NK-92 (cell line): ENCODE results near the gene PREX1.

Experiments
- DNase-seq: peaks from one replicate; lab custom pipeline; 2025; ENCODE audit not compliant: unreplicated experiment; lab: John Stamatoyannopoulos, UW

The PREX1 gene

GRCh38 chr20:48797275-48797825 is 30.4 kb downstream of the PREX1 start:
- no peak for DNase-seq

GRCh38 chr20:48795732-48796131 is 32.1 kb downstream of the PREX1 start:
- no peak for DNase-seq

- no peak for DNase-seq
Measured at GRCh38 chr20:48794816-48795457, 32.9 kb downstream of the PREX1 start.

GRCh38 chr20:48794360-48794759 is 33.4 kb downstream of the PREX1 start:
- DNase-seq = no peak

- DNase-seq = no peak
Measured at GRCh38 chr20:48793776-48794175, 34.0 kb downstream of the PREX1 start.

GRCh38 chr20:48791666-48792071 is 36.1 kb downstream of the PREX1 start:
- DNase-seq = no peak

GRCh38 chr20:48791014-48791413 is 36.8 kb downstream of the PREX1 start:
- DNase-seq = no peak

GRCh38 chr20:48790473-48791003 is 37.3 kb downstream of the PREX1 start:
- no peak for DNase-seq

GRCh38 chr20:48789781-48790472 is 37.9 kb downstream of the PREX1 start:
- no peak for DNase-seq

GRCh38 chr20:48789185-48789668 is 38.6 kb downstream of the PREX1 start:
- DNase-seq = no peak

GRCh38 chr20:48788486-48789072 is 39.2 kb downstream of the PREX1 start:
- DNase-seq = no peak

GRCh38 chr20:48787861-48788375 is 39.9 kb downstream of the PREX1 start:
- no peak for DNase-seq

GRCh38 chr20:48786951-48787705 is 40.7 kb downstream of the PREX1 start:
- no peak for DNase-seq

GRCh38 chr20:48785801-48786200 is 42.0 kb downstream of the PREX1 start:
- DNase-seq = no peak

- DNase-seq = no peak
Measured at GRCh38 chr20:48785256-48785655, 42.5 kb downstream of the PREX1 start.

GRCh38 chr20:48784273-48784641 is 43.5 kb downstream of the PREX1 start:
- DNase-seq = no peak

GRCh38 chr20:48783533-48784272 is 44.1 kb downstream of the PREX1 start:
- DNase-seq = no peak

GRCh38 chr20:48782901-48783308 is 44.9 kb downstream of the PREX1 start:
- DNase-seq = no peak

GRCh38 chr20:48782053-48782452 is 45.7 kb downstream of the PREX1 start:
- DNase-seq = no peak

- DNase-seq = no peak
Measured at GRCh38 chr20:48781634-48782033, 46.2 kb downstream of the PREX1 start.
